Measurements from ENCODE around the gene CRHR1.

CRHR1 gene

DNA sequence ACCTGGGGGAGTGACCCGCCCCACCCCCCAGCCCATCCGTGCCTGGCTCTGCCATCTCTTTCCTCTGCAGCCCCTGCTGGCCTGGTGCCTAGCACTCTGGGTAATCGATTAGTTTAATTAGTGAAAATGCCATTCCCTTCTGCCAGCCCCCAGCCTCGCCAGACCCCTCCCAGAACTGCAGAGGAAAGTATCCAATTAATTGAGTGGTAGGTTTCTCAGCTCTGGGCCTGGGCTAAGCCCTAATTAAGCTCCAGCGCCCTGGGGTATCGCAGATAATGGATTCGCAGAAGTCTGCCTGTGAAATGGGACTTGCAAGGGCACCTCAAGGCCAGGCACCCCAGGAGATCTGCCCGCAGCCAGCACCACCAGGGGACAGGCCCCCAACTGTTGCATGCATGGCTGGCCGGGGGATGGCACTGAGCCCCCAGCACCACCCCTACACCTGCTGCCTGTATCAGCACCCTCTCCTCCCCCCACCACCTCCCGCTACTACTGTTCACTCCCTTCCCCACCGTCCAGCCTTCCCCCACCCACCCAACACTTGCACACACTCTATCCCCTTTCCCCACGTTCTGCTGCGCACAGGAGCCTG is 40.9 kb downstream of the CRHR1 start:
- no peak for DNase-seq

DNA sequence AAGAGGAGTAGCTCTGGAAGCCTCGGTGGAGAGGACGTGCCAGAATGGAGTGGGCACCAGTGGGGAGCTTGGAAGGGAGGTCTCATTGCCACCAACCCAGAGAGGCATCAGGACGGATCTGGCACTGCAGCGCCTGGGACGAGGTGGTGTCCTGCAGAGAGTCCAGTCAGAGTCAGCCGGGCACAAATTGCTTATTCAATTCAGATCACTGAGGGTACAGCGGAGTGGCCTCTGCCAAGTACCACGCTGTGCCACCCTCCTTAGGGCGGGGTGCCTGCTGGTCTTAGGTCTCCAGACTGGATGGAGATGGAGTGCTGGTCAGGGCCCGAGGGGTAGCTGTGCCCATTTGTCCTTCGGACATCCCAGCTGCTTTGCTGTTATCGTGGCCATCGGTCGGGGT is 41.7 kb downstream of the CRHR1 start:
- no peak for DNase-seq

- DNase-seq, result no peak
Measured at GRCh38 chr17:45826919-45827588, 42.9 kb downstream of the CRHR1 start.

DNA sequence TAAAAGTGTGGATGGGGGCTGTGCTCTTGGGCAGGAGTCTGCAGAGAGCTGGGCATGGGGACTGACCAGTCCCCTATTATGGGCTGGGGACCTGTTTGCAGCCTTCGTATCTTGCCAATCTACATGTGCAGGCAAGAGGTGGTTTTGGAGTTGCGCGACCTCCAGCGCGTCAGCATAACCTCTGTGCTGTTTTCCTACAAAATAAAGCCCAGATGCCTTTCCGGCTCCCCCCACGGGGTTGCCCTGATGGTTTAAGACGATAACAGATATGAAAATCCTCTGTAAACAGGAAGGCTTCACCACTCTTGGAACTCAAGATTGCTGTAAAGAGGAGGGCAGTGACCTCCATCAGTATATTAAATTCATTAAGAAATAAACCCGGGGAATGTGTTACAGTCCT is 44.1 kb downstream of the CRHR1 start:
- DNase-seq, result no peak

- no peak for DNase-seq
Measured at GRCh38 chr17:45828582-45829133, 44.5 kb downstream of the CRHR1 start.

DNA sequence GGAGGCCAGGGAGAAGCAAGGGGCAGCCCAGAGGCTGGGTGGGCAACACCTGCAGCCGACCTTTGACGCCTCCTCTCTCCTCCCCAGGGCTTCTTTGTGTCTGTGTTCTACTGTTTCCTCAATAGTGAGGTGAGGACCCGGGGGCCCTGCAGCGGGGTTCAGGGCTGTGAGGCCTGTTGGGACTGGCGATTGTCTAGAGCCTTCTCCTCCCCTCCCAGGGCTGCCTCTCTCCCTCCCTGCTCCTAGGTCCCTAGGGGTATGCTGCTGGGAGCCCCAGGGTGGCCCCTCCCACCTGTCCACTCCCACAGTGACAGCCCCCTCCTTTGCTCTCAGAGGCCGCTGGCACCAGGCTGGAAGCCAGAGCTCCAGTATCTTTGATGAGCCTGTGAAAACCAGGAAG is 49.8 kb downstream of the CRHR1 start:
- DNase-seq, result no peak

GRCh38 chr17:45834471-45835396 is 50.6 kb downstream of the CRHR1 start:
- no peak for DNase-seq

DNA sequence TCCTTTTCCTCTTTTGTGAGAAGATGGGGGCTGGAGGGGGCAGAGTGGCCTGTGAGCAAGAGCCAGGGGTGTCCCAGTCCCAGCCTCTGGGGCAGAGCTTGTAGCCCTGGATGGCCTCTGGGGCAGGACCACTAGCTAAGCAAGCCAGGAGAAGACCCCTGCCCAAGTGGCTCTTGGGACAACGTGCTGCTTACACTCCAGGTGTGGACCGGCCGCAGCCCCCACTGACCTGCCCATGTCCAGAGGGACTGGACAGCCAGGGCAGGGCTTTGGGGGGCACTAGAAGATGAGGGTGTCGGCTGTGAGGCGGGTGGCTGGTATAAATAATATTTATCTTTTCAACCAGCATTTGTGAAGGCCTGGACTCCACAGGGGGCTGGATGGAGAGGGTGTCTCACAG is 51.4 kb downstream of the CRHR1 start:
- no peak for DNase-seq

GRCh38 chr17:45836047-45837044 is 52.2 kb downstream of the CRHR1 start:
- no peak for DNase-seq

GRCh38 chr17:45837187-45837586 is 53.1 kb downstream of the CRHR1 start:
- DNase-seq, result no peak

- no peak for DNase-seq
Measured at GRCh38 chr17:45837603-45838002, 53.5 kb downstream of the CRHR1 start.

GRCh38 chr17:45838751-45839295 is 54.7 kb downstream of the CRHR1 start:
- no peak for DNase-seq

DNA sequence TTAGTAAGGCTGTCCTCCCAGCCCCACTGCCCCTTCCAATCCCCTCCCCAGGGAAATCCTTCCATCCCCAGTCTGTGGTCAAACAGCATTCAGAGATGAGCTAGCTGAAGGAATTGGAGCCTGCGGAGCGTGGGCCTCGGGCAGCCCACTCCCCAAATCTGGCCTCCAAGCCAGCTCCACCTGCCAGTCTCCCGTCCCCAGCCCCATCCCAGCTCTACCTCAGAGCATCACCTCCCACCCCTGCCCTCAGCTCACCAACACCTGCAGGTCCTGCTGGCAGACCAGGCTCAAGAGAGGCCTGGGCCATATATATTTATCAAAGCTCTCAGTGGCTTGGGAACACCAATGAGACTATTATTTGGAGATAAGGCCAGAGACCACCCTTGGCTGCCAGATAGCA is 55.3 kb downstream of the CRHR1 start:
- no peak for DNase-seq

GRCh38 chr17:45841186-45841585 is 57.1 kb downstream of the CRHR1 start:
- no peak for DNase-seq

DNA sequence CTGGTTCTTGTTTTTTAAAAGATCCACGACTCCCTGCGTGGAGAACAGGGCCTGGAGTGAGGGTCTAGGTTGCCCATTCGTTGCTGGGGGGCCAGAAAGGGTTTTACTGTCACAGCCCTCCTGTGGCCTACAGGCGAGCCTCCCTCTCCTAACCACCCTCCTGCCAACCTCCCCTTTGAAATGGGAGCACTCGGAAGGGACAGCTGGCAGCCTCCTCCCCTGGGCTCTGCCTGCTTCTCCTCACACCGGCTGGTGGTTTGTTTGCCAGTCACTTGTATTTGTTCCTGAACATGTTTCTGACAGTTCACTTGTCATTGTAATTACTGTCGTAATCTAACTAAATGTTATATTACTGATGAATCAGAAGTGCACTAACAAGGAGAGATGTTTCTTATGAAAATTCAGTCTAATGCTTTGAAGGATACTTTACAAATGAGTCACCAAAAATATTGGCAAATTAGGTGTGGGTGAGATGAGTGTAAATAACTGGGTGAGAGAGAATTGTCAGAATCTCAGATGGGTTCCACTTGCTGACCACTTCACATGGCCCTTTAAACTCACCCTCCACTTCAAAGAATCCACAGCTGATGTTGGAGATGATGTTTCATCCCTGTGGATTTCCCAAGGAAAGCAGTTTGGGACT is 57.9 kb downstream of the CRHR1 start:
- no peak for DNase-seq

- no peak for DNase-seq
Measured at GRCh38 chr17:45843722-45844121, 59.6 kb downstream of the CRHR1 start.

DNA sequence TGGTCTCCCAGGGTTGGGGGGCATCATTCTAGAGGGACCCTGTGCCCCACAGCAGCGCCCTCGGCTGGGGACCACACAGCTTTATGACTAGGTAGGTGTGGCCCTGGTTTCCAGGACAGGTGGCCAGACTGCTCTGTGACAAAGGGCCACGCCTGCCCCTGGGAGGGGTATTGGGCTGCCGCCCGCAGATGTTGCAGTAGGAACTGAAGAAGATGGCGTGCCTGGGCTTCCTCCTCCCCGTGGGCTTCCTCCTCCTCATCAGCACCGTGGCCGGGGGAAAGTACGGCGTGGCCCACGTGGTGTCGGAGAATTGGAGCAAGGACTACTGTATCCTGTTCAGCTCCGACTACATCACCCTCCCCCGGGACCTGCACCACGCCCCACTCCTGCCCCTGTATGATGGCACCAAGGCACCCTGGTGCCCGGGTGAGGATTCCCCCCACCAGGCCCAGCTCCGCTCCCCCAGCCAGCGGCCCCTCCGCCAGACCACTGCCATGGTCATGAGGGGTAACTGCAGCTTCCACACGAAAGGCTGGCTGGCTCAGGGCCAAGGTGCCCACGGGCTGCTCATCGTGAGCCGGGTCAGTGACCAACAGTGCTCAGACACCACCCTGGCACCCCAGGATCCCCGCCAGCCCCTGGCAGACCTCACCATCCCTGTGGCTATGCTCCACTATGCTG is 60.7 kb downstream of the CRHR1 start, which contains the start of gene SPPL2C:
Gene SPPL2C (plus strand): TSS at position 187 of the 681 bp plus-strand sequence. CDS start 26 bp downstream, at position 213.
- no peak for DNase-seq

DNA sequence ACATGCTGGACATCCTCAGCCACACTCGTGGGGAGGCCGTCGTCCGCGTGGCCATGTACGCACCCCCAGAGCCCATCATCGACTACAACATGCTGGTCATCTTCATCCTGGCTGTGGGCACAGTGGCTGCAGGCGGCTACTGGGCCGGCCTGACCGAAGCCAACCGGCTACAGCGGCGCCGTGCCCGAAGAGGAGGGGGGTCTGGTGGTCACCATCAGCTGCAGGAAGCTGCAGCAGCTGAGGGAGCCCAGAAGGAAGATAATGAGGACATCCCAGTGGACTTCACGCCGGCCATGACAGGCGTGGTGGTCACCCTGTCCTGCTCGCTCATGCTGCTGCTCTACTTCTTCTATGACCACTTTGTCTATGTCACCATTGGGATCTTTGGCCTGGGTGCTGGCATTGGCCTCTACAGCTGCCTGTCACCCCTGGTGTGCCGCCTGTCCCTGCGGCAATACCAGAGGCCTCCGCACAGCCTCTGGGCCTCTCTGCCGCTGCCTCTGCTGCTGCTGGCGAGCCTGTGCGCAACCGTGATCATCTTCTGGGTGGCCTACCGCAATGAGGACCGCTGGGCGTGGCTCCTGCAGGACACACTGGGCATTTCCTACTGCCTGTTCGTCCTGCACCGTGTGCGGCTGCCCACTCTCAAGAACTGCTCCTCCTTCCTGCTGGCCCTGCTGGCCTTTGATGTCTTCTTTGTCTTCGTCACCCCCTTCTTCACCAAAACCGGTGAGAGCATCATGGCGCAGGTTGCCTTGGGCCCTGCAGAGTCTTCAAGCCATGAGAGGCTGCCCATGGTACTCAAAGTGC is 61.5 kb downstream of the CRHR1 start:
- DNase-seq, result no peak

DNA sequence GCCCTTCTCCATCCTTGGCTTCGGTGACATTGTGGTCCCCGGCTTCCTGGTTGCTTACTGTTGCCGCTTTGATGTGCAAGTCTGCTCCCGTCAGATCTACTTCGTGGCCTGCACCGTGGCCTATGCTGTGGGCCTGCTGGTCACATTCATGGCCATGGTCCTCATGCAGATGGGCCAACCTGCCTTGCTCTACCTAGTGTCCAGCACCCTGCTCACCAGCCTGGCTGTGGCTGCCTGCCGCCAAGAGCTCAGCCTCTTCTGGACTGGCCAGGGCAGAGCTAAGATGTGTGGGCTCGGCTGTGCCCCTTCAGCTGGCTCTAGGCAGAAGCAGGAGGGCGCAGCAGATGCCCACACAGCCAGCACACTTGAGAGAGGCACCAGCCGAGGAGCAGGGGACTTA is 62.1 kb downstream of the CRHR1 start:
- DNase-seq, result no peak

- DNase-seq, result no peak
Measured at GRCh38 chr17:45846646-45847045, 62.5 kb downstream of the CRHR1 start.
